DND-41 (cell line): ENCODE data around the gene HSPA8.

ENCODE experiments used
- ATAC-seq: fragments of 200-7000 bp; cut with Tn5 transposase; 3 replicates; pipeline ENCODE4 v1.9.1; 2021; ENCODE audit warnings: low read depth; ENCODE audit not compliant: insufficient read depth
- DNase-seq: peaks from one replicate; pipeline ENCODE4 v3.0.0-alpha.2; 2020
- H2AFZ ChIP-seq: 2 replicates; pipeline ENCODE4 v1.6.0; 2012; ENCODE audit warnings: low read depth, low read length
- H3K27ac ChIP-seq: 2 replicates; pipeline ENCODE4 v1.5.1; 2012; ENCODE audit warnings: low read length, inconsistent platforms
- H3K27me3 ChIP-seq: fragments of 200-600 bp; sonication (generic); 2 replicates; pipeline ENCODE4 v1.6.0; 2012; ENCODE audit warnings: low read length, mild to moderate bottlenecking, inconsistent platforms; ENCODE audit not compliant: insufficient read depth, poor library complexity
- H3K36me3 ChIP-seq: 2 replicates; pipeline ENCODE4 v1.5.1; 2012; ENCODE audit warnings: low read length, inconsistent platforms; ENCODE audit not compliant: insufficient read depth
- H3K4me1 ChIP-seq: 2 replicates; pipeline ENCODE4 v1.5.1; 2012; ENCODE audit warnings: mild to moderate bottlenecking, low read length; ENCODE audit not compliant: insufficient read depth
- H3K4me2 ChIP-seq: 2 replicates; pipeline ENCODE4 v1.6.0; 2012; ENCODE audit warnings: mild to moderate bottlenecking, moderate library complexity, low read length, inconsistent platforms; ENCODE audit not compliant: insufficient read depth
- H3K4me3 ChIP-seq, 2 experiments: fragments of 200-600 bp in 1 of 2; shearing (Covaris generic) in 1 of 2; 2 replicates each; pipeline ENCODE4 v1.5.1; 2012 to 2016; ENCODE audit warnings: inconsistent platforms in 2 of 2, low read length in 2 of 2, mild to moderate bottlenecking in 2 of 2, low read depth in 1 of 2, moderate library complexity in 1 of 2
- H3K79me2 ChIP-seq: 2 replicates; pipeline ENCODE4 v1.6.0; 2012; ENCODE audit warnings: low read length, inconsistent platforms; ENCODE audit not compliant: insufficient read depth
- H3K9ac ChIP-seq: 2 replicates; pipeline ENCODE4 v1.6.0; 2012; ENCODE audit warnings: low read depth, mild to moderate bottlenecking, inconsistent platforms, low read length, moderate library complexity
- H3K9me3 ChIP-seq: 2 replicates; pipeline ENCODE4 v1.5.1; 2012; ENCODE audit warnings: low read length, moderate library complexity, mild to moderate bottlenecking, inconsistent platforms; ENCODE audit not compliant: insufficient read depth, severe bottlenecking
- H4K20me1 ChIP-seq: 2 replicates; pipeline ENCODE4 v1.6.0; 2012; ENCODE audit warnings: low read length; ENCODE audit not compliant: insufficient read depth
- EZH2 ChIP-seq: IDR thresholded peaks from 3 replicates; pipeline ENCODE4 v1.6.1; 2012; ENCODE audit warnings: borderline replicate concordance, low read depth, mild to moderate bottlenecking, moderate library complexity, low read length, inconsistent platforms; ENCODE audit not compliant: severe bottlenecking
- TF ChIP-seq, protein P1 (sequence below): IDR thresholded peaks from 2 replicates; pipeline ENCODE4 v1.5.1; 2012; ENCODE audit warnings: borderline replicate concordance, low read length, moderate library complexity, mild to moderate bottlenecking; ENCODE audit not compliant: poor library complexity, severe bottlenecking; ENCODE audit errors: extremely low read depth

HSPA8 gene

DNA sequence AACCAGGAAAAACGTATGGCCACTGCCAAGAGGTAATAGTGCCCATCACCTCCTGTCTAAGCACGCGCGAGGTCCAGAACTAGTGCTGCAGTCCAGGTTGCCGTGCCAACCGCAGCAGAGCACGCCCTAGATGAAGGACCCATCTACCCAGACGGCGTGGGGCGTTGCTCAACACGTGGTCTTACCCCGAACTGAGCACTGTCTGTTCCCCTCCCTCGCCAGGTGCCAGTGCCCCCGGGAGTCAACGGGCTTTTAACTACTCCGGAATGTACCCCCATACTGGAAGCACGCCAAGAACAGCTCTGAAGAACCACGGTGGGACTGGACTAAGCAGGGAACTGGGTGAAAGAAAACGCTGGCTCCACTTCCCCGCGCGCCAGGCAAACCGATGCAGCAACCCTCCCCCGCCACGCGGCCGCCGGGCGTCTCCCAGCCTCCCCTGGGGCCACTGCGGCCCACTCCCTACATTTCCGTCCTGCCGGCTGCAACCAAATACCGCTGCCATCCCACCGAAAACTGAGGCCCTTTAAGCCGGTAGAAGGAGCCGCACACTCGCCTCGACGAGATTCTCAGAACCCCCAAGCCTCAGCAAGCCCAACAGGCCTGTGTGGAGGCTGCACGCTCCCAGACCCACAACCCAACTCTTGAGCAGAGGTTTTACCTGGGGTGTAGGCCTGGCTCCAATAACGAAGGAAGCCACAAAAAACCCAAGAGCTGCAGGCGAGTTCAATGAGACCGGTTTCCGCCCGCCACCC lies at the start of gene HSPA8:
Gene HSPA8, minus strand, starts transcription at position 734 of the 755 bp plus-strand sequence. CDS start 812 bp downstream, outside the sequence.
- Histone ChIP-seq H3K36me3 (peaks cover 53% of the 10 kb centered on the region), H3K9me3 (no peaks in the 10 kb centered on the region), H3K79me2 (peaks cover 92% of the 10 kb centered on the region), H3K4me1 (peaks cover 53% of the 10 kb centered on the region), H3K4me2 (peak within 1 kb of the TSS; percentile 81), H3K9ac (peak within 1 kb of the TSS; percentile 100), H4K20me1 (peaks cover 52% of the 10 kb centered on the region), H3K4me3 (peak within 1 kb of the TSS; percentile 78 to 97), H2AFZ (peak within 1 kb of the TSS; percentile 71), H3K27ac (peak within 1 kb of the TSS; percentile 100), H3K27me3 (no peaks in the 10 kb centered on the region)
- TF ChIP-seq, protein P1, sequence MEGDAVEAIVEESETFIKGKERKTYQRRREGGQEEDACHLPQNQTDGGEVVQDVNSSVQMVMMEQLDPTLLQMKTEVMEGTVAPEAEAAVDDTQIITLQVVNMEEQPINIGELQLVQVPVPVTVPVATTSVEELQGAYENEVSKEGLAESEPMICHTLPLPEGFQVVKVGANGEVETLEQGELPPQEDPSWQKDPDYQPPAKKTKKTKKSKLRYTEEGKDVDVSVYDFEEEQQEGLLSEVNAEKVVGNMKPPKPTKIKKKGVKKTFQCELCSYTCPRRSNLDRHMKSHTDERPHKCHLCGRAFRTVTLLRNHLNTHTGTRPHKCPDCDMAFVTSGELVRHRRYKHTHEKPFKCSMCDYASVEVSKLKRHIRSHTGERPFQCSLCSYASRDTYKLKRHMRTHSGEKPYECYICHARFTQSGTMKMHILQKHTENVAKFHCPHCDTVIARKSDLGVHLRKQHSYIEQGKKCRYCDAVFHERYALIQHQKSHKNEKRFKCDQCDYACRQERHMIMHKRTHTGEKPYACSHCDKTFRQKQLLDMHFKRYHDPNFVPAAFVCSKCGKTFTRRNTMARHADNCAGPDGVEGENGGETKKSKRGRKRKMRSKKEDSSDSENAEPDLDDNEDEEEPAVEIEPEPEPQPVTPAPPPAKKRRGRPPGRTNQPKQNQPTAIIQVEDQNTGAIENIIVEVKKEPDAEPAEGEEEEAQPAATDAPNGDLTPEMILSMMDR: no peak
- TF ChIP-seq EZH2: no peak
- ATAC-seq (peak; percentile 20), DNase-seq (peak; percentile 74)

DNA sequence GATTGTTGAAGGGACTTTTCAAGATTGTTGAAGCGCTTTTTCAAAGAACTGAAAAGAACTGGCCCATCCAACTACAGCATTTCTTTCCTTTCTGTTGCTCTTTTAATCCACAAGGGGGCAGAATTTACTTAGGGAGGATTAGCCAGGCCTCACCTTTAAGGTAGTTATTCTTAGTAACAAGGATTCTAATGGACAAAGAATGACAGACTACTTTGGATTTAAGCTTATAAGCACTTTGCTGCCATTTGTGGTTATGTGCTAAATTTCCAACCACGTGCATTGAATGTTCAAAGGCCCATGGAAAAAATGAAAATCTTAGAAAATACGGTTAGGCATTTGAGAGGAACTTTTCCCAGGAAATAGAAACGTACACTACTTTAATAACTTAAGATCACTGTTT lies 49.5 kb upstream of the HSPA8 start:
- H3K9ac ChIP-seq: no peak overlapping the region
- H3K27me3 ChIP-seq: no peaks in the 10 kb centered on the region
- H3K27ac ChIP-seq: no peak overlapping the region
- H3K4me2 ChIP-seq: no peak overlapping the region
- TF ChIP-seq, protein P1: peak; percentile 83
- no peak for TF ChIP-seq EZH2
- peaks cover 5% of the 10 kb centered on the region for H3K9me3 ChIP-seq
- no peaks in the 10 kb centered on the region for H3K36me3 ChIP-seq
- H4K20me1 ChIP-seq: no peaks in the 10 kb centered on the region
- ATAC-seq: peak; percentile 70
- H2AFZ ChIP-seq: no peak overlapping the region
- H3K4me1 ChIP-seq: no peaks in the 10 kb centered on the region
- H3K4me3 ChIP-seq: no peak overlapping the region
- H3K79me2 ChIP-seq: no peaks in the 10 kb centered on the region
- no peak for DNase-seq

DNA sequence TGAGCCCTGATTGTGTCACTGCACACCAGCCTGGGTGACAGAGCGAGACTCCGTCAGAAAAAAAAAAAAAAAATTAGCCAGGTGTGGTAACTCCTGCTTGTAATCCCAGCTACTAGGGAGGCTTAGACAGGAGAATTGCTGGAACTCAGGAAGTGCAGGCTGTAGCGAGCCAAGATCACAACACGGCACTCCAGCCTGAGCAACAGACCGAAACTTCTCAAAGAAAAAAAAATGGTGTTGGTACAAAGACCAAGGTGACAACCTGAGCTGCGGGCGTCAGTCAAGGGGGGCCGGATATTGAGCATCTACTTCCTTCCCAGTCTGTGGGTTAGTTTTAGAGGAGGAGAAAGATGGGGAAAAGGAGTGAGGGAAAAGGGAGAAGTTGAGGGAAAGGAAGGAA lies 48.5 kb upstream of the HSPA8 start:
- no peaks in the 10 kb centered on the region for H3K36me3 ChIP-seq
- no peak overlapping the region for H3K4me3 ChIP-seq
- no peak overlapping the region for H3K27ac ChIP-seq
- H3K79me2 ChIP-seq: no peaks in the 10 kb centered on the region
- H3K9ac ChIP-seq: no peak overlapping the region
- no peak overlapping the region for H2AFZ ChIP-seq
- no peak overlapping the region for H3K4me2 ChIP-seq
- H3K27me3 ChIP-seq: no peaks in the 10 kb centered on the region
- no peaks in the 10 kb centered on the region for H3K4me1 ChIP-seq
- no peaks in the 10 kb centered on the region for H3K9me3 ChIP-seq
- no peak for DNase-seq
- no peak for ATAC-seq
- H4K20me1 ChIP-seq: no peaks in the 10 kb centered on the region
- TF ChIP-seq, protein P1: no peak
- TF ChIP-seq EZH2: no peak
